Measurements from ENCODE around the gene C1orf216.
"Not testable (repeated sequence)": the region's sequence is repeated elsewhere in the genome, so short reads cannot be mapped to it uniquely, and the experiment has no call there.

Gene C1orf216

GRCh38 chr1:35706846-35707600 lies 11.7 kb downstream of the C1orf216 start:
- no peak for TF ChIP-seq CTCF (IDR thresholded peaks at IDR 0.05; ENCODE audit: insufficient read depth, low read depth, low read length, missing control alignments)
- no peak for DNase-seq (ENCODE audit: low read depth)
- H3K4me3 ChIP-seq (ENCODE audit: low read length), result no peak overlapping the region

- H3K4me3 ChIP-seq (ENCODE audit: low read length), result no peak overlapping the region
- no peak for DNase-seq (ENCODE audit: low read depth)
- no peak for TF ChIP-seq CTCF (IDR thresholded peaks at IDR 0.05; ENCODE audit: insufficient read depth, low read depth, low read length, missing control alignments)
Measured at GRCh38 chr1:35702508-35702907, 16.2 kb downstream of the C1orf216 start.

GRCh38 chr1:35699152-35699551 lies 19.5 kb downstream of the C1orf216 start:
- not testable (repeated sequence) for DNase-seq (ENCODE audit: low read depth); H3K4me3 ChIP-seq (ENCODE audit: low read length)

GRCh38 chr1:35692317-35692716 lies 26.4 kb downstream of the C1orf216 start:
- DNase-seq (ENCODE audit: low read depth), result no peak
- no peak for TF ChIP-seq CTCF (IDR thresholded peaks at IDR 0.05; ENCODE audit: insufficient read depth, low read depth, low read length, missing control alignments)
- H3K4me3 ChIP-seq (ENCODE audit: low read length), result no peak overlapping the region

GRCh38 chr1:35691571-35692220 lies 27.0 kb downstream of the C1orf216 start:
- no peak for DNase-seq (ENCODE audit: low read depth)
- TF ChIP-seq CTCF (IDR thresholded peaks at IDR 0.05; ENCODE audit: insufficient read depth, low read depth, low read length, missing control alignments), result no peak
- no peak overlapping the region for H3K4me3 ChIP-seq (ENCODE audit: low read length)

GRCh38 chr1:35691080-35691479 lies 27.6 kb downstream of the C1orf216 start:
- H3K4me3 ChIP-seq (ENCODE audit: low read length), result no peak overlapping the region
- TF ChIP-seq CTCF (IDR thresholded peaks at IDR 0.05; ENCODE audit: insufficient read depth, low read depth, low read length, missing control alignments), result no peak
- no peak for DNase-seq (ENCODE audit: low read depth)

- H3K4me3 ChIP-seq (ENCODE audit: low read length); DNase-seq (ENCODE audit: low read depth): not testable (repeated sequence)
Measured at GRCh38 chr1:35690103-35690502, 28.6 kb downstream of the C1orf216 start.

- TF ChIP-seq CTCF (IDR thresholded peaks at IDR 0.05; ENCODE audit: insufficient read depth, low read depth, low read length, missing control alignments), result no peak
- no peak overlapping the region for H3K4me3 ChIP-seq (ENCODE audit: low read length)
- no peak for DNase-seq (ENCODE audit: low read depth)
Measured at GRCh38 chr1:35688161-35688560, 30.5 kb downstream of the C1orf216 start.

Measured in epithelial cell of esophagus (primary cell).